HCT116 (cell line): ENCODE results near the gene ANGEL1. TPM values are rescaled to one million over a fixed set of nuclear protein-coding genes. Genes with fewer than 3 reads are reported as not detected.

Source experiments
- ATAC-seq: fragments of 200-7000 bp; cut with Tn5 transposase; 2 replicates; pipeline ENCODE4 v1.9.1; 2020; ENCODE audit warnings: mild to moderate bottlenecking, moderate library complexity
- BruUV-seq: library from RNA; stranded (reverse); fragments of 400-500 nt; replicated peaks from 2 replicates; lab custom pipeline; 2021; lab: Mats Ljungman, UMichigan
- CTCF ChIA-PET: fragments of 300-600 bp; sonication (Branson Sonifier 250); formaldehyde crosslinking; loops from one replicate; lab custom pipeline; 2021; ENCODE audit warnings: antibody characterized with exemption; lab: Charles Lee
- POLR2A ChIA-PET: fragments of 300-600, 350-600 bp; sonication (Branson Sonifier 250); formaldehyde crosslinking; loops from one replicate; lab custom pipeline; 2021; ENCODE audit warnings: antibody characterized with exemption; lab: Charles Lee
- RAD21 ChIA-PET, 2 experiments: fragments of 300-600 bp; sonication (Branson Sonifier 250); formaldehyde crosslinking; loops; one replicate each; lab custom pipeline; 2023; ENCODE audit warnings: low total read pairs in 2 of 2; ENCODE audit not compliant: uncharacterized antibody in 2 of 2, unreplicated experiment in 2 of 2, low non-redundant PET in 1 of 2; lab: Charles Lee
- DNase-seq: peaks from one replicate; pipeline ENCODE4 v3.0.0-alpha.2; 2010; ENCODE audit warnings: low read depth, low spot score
- H2AFZ ChIP-seq: fragments of 200-600 bp; shearing (Covaris generic), sonication (generic); 2 replicates; pipeline ENCODE4 v1.6.1; 2017; ENCODE audit warnings: low read depth, mixed run types, mixed read lengths, antibody characterized with exemption, low read length; ENCODE audit not compliant: poor library complexity, severe bottlenecking
- H3K27ac ChIP-seq: 2 replicates; pipeline ENCODE4 v1.5.1; 2012; ENCODE audit warnings: low read depth, low read length
- H3K27me3 ChIP-seq: fragments of 200-600 bp; sonication (generic); 2 replicates; pipeline ENCODE4 v1.6.1; 2016; ENCODE audit warnings: mixed run types, low read length, mixed read lengths; ENCODE audit not compliant: insufficient read depth
- H3K36me3 ChIP-seq, 2 experiments: fragments of 200-500 bp in 1 of 2; fragments of 200-600 bp in 1 of 2; sonication (Bioruptor generic) in 1 of 2; sonication (generic) in 1 of 2; 2 replicates each; pipeline versions ENCODE4 v1.5.1 to v1.6.1; 2014 to 2016; ENCODE audit warnings: low read length in 2 of 2, inconsistent platforms in 1 of 2, mixed read lengths in 1 of 2, mixed run types in 1 of 2; ENCODE audit not compliant: insufficient read depth in 2 of 2, control insufficient read depth in 1 of 2
- H3K4me1 ChIP-seq, 2 experiments: fragments of 200-600 bp in 1 of 2; sonication (generic) in 1 of 2; 2 replicates each; pipeline versions ENCODE4 v1.5.1 to v1.6.1; 2012 to 2017; ENCODE audit warnings: low read length in 2 of 2, inconsistent platforms in 1 of 2, mild to moderate bottlenecking in 1 of 2, mixed read lengths in 1 of 2, mixed run types in 1 of 2, moderate library complexity in 1 of 2; ENCODE audit not compliant: insufficient read depth in 2 of 2, control insufficient read depth in 1 of 2
- H3K4me2 ChIP-seq: fragments of 200-600 bp; sonication (generic); 2 replicates; pipeline ENCODE4 v1.6.1; 2017; ENCODE audit warnings: mixed run types, low read length, mixed read lengths
- H3K4me3 ChIP-seq, 2 experiments: fragments of 200-600 bp in 1 of 2; sonication (generic) in 1 of 2; replicated peaks in 1 of 2; 2 replicates each; pipeline ENCODE4 v1.5.1; 2011 to 2016; ENCODE audit warnings: low read length in 2 of 2, control low read depth in 1 of 2, low read depth in 1 of 2, mild to moderate bottlenecking in 1 of 2, mixed read lengths in 1 of 2, mixed run types in 1 of 2
- H3K79me2 ChIP-seq: fragments of 200-600 bp; sonication (generic); 2 replicates; pipeline ENCODE4 v1.6.1; 2017; ENCODE audit warnings: mild to moderate bottlenecking, mixed run types, low read length, moderate library complexity, mixed read lengths; ENCODE audit not compliant: insufficient read depth
- H3K9ac ChIP-seq: fragments of 200-600 bp; sonication (generic); 2 replicates; pipeline ENCODE4 v1.6.1; 2016; ENCODE audit warnings: low read length, mixed read lengths
- H3K9me2 ChIP-seq: fragments of 200-600 bp; sonication (generic), shearing (Covaris generic); 2 replicates; pipeline ENCODE4 v1.6.1; 2017; ENCODE audit warnings: mixed run types, mild to moderate bottlenecking, moderate library complexity; ENCODE audit not compliant: insufficient read depth
- H3K9me3 ChIP-seq, 2 experiments: fragments of 200-500 bp in 1 of 2; fragments of 200-600 bp in 1 of 2; sonication (Bioruptor generic) in 1 of 2; sonication (generic) in 1 of 2; 2 replicates each; pipeline ENCODE4 v1.6.1; 2014 to 2017; ENCODE audit warnings: low read length in 2 of 2, mixed read lengths in 2 of 2, inconsistent platforms in 1 of 2, low read depth in 1 of 2, mild to moderate bottlenecking in 1 of 2, mixed run types in 1 of 2, moderate library complexity in 1 of 2; ENCODE audit not compliant: control insufficient read depth in 1 of 2, insufficient read depth in 1 of 2
- H4K20me1 ChIP-seq: fragments of 200-600 bp; sonication (generic), shearing (Covaris generic); 2 replicates; pipeline ENCODE4 v1.6.1; 2017; ENCODE audit warnings: mixed run types, mild to moderate bottlenecking, moderate library complexity; ENCODE audit not compliant: insufficient read depth
- CEBPB ChIP-seq: IDR thresholded peaks from 2 replicates; pipeline ENCODE4 v1.6.1; 2012; ENCODE audit warnings: low read depth
- EGR1 ChIP-seq: IDR thresholded peaks from 2 replicates; pipeline ENCODE4 v1.6.1; 2012; ENCODE audit warnings: low read depth
- EZH2phosphoT487 ChIP-seq: fragments of 200-600 bp; IDR thresholded peaks from 2 replicates; pipeline ENCODE4 v1.6.1; 2018; ENCODE audit warnings: antibody characterized with exemption, borderline replicate concordance
- FOSL1 ChIP-seq: IDR thresholded peaks from 2 replicates; pipeline ENCODE4 v1.6.1; 2012; ENCODE audit warnings: low read depth
- JUND ChIP-seq: IDR thresholded peaks from 2 replicates; pipeline ENCODE4 v1.6.1; 2012
- POLR2A ChIP-seq: IDR thresholded peaks from 2 replicates; pipeline ENCODE4 v1.7.0; 2011; ENCODE audit warnings: borderline replicate concordance; ENCODE audit not compliant: insufficient read depth, insufficient read length; ENCODE audit errors: extremely low read depth
- RAD21 ChIP-seq: IDR thresholded peaks from 2 replicates; pipeline ENCODE4 v1.6.1; 2012; ENCODE audit warnings: low read depth, mild to moderate bottlenecking
- SP1 ChIP-seq: IDR thresholded peaks from 2 replicates; pipeline ENCODE4 v1.6.1; 2012; ENCODE audit warnings: low read depth
- YY1 ChIP-seq: IDR thresholded peaks from 2 replicates; pipeline ENCODE4 v1.6.1; 2011; ENCODE audit warnings: low read length, low read depth, moderate library complexity, mild to moderate bottlenecking; ENCODE audit not compliant: insufficient replicate concordance; ENCODE audit errors: extremely low read depth
- ZFX ChIP-seq: fragments of 450-650 bp; IDR thresholded peaks from 2 replicates; pipeline ENCODE4 v1.6.1; 2017
- intact Hi-C: fragments of 100-400 bp; cut with micrococcal nuclease; formaldehyde crosslinking; loops from 2 replicates; pipeline ENCODE4 v1.10.0; 2022
- total RNA-seq: library from RNA; stranded (reverse); gene quantifications from one replicate; pipeline ENCODE4 v1.2.1, GENCODE V29; 2021; ENCODE audit not compliant: unreplicated experiment
- TF ChIP-seq, protein P1 (sequence below): IDR thresholded peaks from 2 replicates; pipeline ENCODE4 v1.6.1; 2011; ENCODE audit warnings: mild to moderate bottlenecking, low read length, moderate library complexity; ENCODE audit not compliant: insufficient replicate concordance; ENCODE audit errors: extremely low read depth
- TF ChIP-seq, protein P2 (sequence below): IDR thresholded peaks from 2 replicates; pipeline ENCODE4 v1.6.1; 2012
- TF ChIP-seq, protein P3 (sequence below), 3 experiments: fragments of 200-600 bp in 1 of 3; sonication (generic) in 1 of 3; IDR thresholded peaks in 2 of 3; conservative IDR thresholded peaks in 1 of 3; 2 replicates each; pipeline ENCODE4 v1.5.1; 2012 to 2017; ENCODE audit warnings: low read depth in 2 of 3, low read length in 2 of 3, antibody characterized with exemption in 1 of 3, borderline replicate concordance in 1 of 3, control low read depth in 1 of 3, mild to moderate bottlenecking in 1 of 3, mixed read lengths in 1 of 3, mixed run types in 1 of 3, moderate library complexity in 1 of 3; ENCODE audit not compliant: insufficient read depth in 1 of 3

ANGEL1 gene
- total RNA-seq, 1 experiment from 2014 or later, result 20.6 TPM

DNA sequence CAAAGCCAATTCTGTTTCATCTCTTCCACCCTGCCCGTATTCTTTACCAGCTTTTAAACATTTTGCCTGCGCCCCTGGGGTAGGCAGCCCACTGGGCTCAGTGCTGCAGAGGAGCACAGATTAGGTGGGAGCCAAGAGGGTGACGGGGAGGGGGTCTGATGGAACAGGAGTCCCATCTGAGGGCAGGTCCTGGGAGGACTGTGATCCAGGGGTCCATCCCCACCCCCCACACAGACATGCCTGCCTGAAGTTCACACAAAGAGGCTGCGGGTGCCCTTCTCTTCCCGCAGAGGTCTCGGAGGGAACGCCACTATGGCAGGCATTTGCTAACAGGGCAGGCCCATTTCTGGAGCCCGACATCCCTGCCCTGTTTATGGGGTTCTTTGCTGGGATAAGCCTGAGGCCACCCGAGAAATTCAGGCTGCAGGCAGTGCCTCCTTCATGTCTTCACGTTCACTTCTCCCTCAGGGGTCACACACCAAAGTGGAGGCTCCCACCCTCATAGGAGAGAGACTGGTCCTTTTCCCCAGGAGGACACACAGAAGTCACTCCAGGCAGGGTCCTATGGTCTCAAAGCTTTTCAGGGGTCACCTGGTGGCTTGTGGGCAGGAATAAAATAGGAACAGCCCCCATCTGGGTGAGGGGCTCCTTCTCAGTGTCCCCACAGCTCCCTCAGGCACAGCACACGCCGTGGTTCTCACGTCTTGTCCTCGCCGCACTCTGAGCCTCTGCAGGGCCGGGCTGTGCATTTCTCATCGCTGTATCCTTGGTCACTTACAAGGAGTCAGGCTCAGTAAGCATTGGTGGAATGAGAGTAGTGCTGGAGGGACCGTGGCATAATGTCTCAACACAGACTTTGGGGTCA lies 38.5 kb downstream of the ANGEL1 start:
- Histone ChIP-seq H4K20me1 (no peaks in the 10 kb centered on the region), H3K4me1 (peaks cover 15 to 24% of the 10 kb centered on the region in 2 experiments), H3K9me2 (no peaks in the 10 kb centered on the region), H3K79me2 (no peaks in the 10 kb centered on the region), H3K27ac (0 out of 2 replicates have a peak overlapping the region, but pooled peaks have one; percentile 26), H3K9ac (no peak overlapping the region), H3K4me3 (no peak overlapping the region), H3K4me2 (peak overlapping the region; percentile 54), H2AFZ (no peak overlapping the region), H3K27me3 (no peaks in the 10 kb centered on the region), H3K36me3 (no peaks in the 10 kb centered on the region)
- no TSS peak for BruUV-seq
- ChIA-PET CTCF (interaction anchor here (1.7 kb wide), 1 partner anchor 10 kb away, joined by 7 read pairs; no protein-coding TSS in a partner anchor), RAD21 (no interaction called here), POLR2A (no interaction called here)
- intact Hi-C loops, result no loop called here
- ATAC-seq (no peak), DNase-seq (no peak)
- TF ChIP-seq RAD21, result no peak
- TF ChIP-seq, protein P1, sequence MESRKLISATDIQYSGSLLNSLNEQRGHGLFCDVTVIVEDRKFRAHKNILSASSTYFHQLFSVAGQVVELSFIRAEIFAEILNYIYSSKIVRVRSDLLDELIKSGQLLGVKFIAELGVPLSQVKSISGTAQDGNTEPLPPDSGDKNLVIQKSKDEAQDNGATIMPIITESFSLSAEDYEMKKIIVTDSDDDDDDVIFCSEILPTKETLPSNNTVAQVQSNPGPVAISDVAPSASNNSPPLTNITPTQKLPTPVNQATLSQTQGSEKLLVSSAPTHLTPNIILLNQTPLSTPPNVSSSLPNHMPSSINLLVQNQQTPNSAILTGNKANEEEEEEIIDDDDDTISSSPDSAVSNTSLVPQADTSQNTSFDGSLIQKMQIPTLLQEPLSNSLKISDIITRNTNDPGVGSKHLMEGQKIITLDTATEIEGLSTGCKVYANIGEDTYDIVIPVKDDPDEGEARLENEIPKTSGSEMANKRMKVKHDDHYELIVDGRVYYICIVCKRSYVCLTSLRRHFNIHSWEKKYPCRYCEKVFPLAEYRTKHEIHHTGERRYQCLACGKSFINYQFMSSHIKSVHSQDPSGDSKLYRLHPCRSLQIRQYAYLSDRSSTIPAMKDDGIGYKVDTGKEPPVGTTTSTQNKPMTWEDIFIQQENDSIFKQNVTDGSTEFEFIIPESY, result no peak
- TF ChIP-seq CEBPB, result no peak
- no peak for TF ChIP-seq JUND
- TF ChIP-seq, protein P2, sequence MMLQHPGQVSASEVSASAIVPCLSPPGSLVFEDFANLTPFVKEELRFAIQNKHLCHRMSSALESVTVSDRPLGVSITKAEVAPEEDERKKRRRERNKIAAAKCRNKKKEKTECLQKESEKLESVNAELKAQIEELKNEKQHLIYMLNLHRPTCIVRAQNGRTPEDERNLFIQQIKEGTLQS, result no peak
- no peak for TF ChIP-seq SP1
- no peak for TF ChIP-seq YY1
- no peak for TF ChIP-seq EZH2phosphoT487
- no peak for TF ChIP-seq EGR1
- TF ChIP-seq, protein P3, sequence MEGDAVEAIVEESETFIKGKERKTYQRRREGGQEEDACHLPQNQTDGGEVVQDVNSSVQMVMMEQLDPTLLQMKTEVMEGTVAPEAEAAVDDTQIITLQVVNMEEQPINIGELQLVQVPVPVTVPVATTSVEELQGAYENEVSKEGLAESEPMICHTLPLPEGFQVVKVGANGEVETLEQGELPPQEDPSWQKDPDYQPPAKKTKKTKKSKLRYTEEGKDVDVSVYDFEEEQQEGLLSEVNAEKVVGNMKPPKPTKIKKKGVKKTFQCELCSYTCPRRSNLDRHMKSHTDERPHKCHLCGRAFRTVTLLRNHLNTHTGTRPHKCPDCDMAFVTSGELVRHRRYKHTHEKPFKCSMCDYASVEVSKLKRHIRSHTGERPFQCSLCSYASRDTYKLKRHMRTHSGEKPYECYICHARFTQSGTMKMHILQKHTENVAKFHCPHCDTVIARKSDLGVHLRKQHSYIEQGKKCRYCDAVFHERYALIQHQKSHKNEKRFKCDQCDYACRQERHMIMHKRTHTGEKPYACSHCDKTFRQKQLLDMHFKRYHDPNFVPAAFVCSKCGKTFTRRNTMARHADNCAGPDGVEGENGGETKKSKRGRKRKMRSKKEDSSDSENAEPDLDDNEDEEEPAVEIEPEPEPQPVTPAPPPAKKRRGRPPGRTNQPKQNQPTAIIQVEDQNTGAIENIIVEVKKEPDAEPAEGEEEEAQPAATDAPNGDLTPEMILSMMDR (IDR thresholded peaks at IDR 0.05 in 2 of 3, conservative IDR thresholded peaks at IDR 0.05 in 1 of 3; ENCODE audit: borderline replicate concordance in 1 of 3, insufficient read depth in 1 of 3, low read depth in 2 of 3, low read length in 2 of 3), result no peak
- TF ChIP-seq FOSL1, result no peak
- no peak for TF ChIP-seq POLR2A
- TF ChIP-seq ZFX, result no peak
- TF ChIP-seq, all 23 proteins: peak for 0
- H3K9me3 ChIP-seq, result no peaks in the 10 kb centered on the region
